ENCODE measurements around the gene LEF1.

The LEF1 gene

GRCh38 chr4:108201774-108202173, 33.0 kb upstream of the LEF1 start:
- no peaks in the 10 kb centered on the region; the same call in 1 of the 2 replicates for H3K27me3 ChIP-seq (replicated peaks; ENCODE audit: control insufficient read depth, insufficient read depth, low read length)
- TF ChIP-seq CTCF (IDR thresholded peaks at IDR 0.05; ENCODE audit: insufficient read depth, low read length, poor library complexity, severe bottlenecking), result no peak
- no peaks in the 10 kb centered on the region for H3K36me3 ChIP-seq (ENCODE audit: control insufficient read depth, insufficient read depth, low read length)

GRCh38 chr4:108199881-108200280, 31.1 kb upstream of the LEF1 start:
- Histone ChIP-seq H3K27me3 (replicated peaks; ENCODE audit: control insufficient read depth, insufficient read depth, low read length) (no peaks in the 10 kb centered on the region), H3K36me3 (ENCODE audit: control insufficient read depth, insufficient read depth, low read length) (no peaks in the 10 kb centered on the region), H3K4me3 (replicated peaks; ENCODE audit: low read depth, low read length) (no peak overlapping the region)
- no peak for DNase-seq (ENCODE audit: extremely low read depth, insufficient read length)
- no peak for TF ChIP-seq CTCF (IDR thresholded peaks at IDR 0.05; ENCODE audit: insufficient read depth, low read length, poor library complexity, severe bottlenecking)

More at GRCh38 chr4:108201774-108202173, 33.0 kb upstream of the LEF1 start:
- H3K4me3 ChIP-seq (replicated peaks; ENCODE audit: low read depth, low read length), result no peak overlapping the region
- no peak for DNase-seq (ENCODE audit: extremely low read depth, insufficient read length)

- Histone ChIP-seq H3K36me3 (ENCODE audit: control insufficient read depth, insufficient read depth, low read length) (no peaks in the 10 kb centered on the region), H3K4me3 (replicated peaks; ENCODE audit: low read depth, low read length) (no peak overlapping the region), H3K27me3 (replicated peaks; ENCODE audit: control insufficient read depth, insufficient read depth, low read length) (no peaks in the 10 kb centered on the region; the same call in 1 of the 2 replicates)
- DNase-seq (ENCODE audit: extremely low read depth, insufficient read length), result no peak
- no peak for TF ChIP-seq CTCF (IDR thresholded peaks at IDR 0.05; ENCODE audit: insufficient read depth, low read length, poor library complexity, severe bottlenecking)
Measured at GRCh38 chr4:108193886-108194672, 25.3 kb upstream of the LEF1 start.

- no peaks in the 10 kb centered on the region for H3K36me3 ChIP-seq (ENCODE audit: control insufficient read depth, insufficient read depth, low read length)
- no peaks in the 10 kb centered on the region; the same call in 1 of the 2 replicates for H3K27me3 ChIP-seq (replicated peaks; ENCODE audit: control insufficient read depth, insufficient read depth, low read length)
- H3K4me3 ChIP-seq (replicated peaks; ENCODE audit: low read depth, low read length), result no peak overlapping the region
- no peak for DNase-seq (ENCODE audit: extremely low read depth, insufficient read length)
- TF ChIP-seq CTCF (IDR thresholded peaks at IDR 0.05; ENCODE audit: insufficient read depth, low read length, poor library complexity, severe bottlenecking), result no peak
Measured at GRCh38 chr4:108192935-108193334, 24.2 kb upstream of the LEF1 start.

GRCh38 chr4:108192056-108192455, 23.3 kb upstream of the LEF1 start:
- no peaks in the 10 kb centered on the region for H3K36me3 ChIP-seq (ENCODE audit: control insufficient read depth, insufficient read depth, low read length)
- no peak overlapping the region for H3K4me3 ChIP-seq (replicated peaks; ENCODE audit: low read depth, low read length)
- TF ChIP-seq CTCF (IDR thresholded peaks at IDR 0.05; ENCODE audit: insufficient read depth, low read length, poor library complexity, severe bottlenecking), result no peak
- DNase-seq (ENCODE audit: extremely low read depth, insufficient read length), result no peak
- H3K27me3 ChIP-seq (replicated peaks; ENCODE audit: control insufficient read depth, insufficient read depth, low read length), result no peaks in the 10 kb centered on the region; the same call in 1 of the 2 replicates

Measured in GM06990 (cell line).